HG03442 (cell line): ENCODE measurements around the gene TRAF3.
"Not testable (repeated sequence)": the region's sequence is repeated elsewhere in the genome, so short reads cannot be mapped to it uniquely, and the experiment has no call there.

Experiments used
- ATAC-seq: cut with Tn5 transposase; IDR thresholded peaks from one replicate; pipeline ENCODE4 v1.9.1; 2021; ENCODE audit warnings: mild to moderate bottlenecking, moderate library complexity; ENCODE audit not compliant: unreplicated experiment

TRAF3 gene

GRCh38 chr14:102918438-102918837 lies 141.2 kb downstream of the TRAF3 start:
- no peak for ATAC-seq

GRCh38 chr14:102920273-102920997 lies 143.2 kb downstream of the TRAF3 start:
- no peak for ATAC-seq

GRCh38 chr14:102920998-102921304 lies 143.7 kb downstream of the TRAF3 start:
- no peak for ATAC-seq

- no peak for ATAC-seq
These were observed 145.4 kb downstream of the TRAF3 start, which contains the start of gene AMN for GRCh38 chr14:102922490-102923200. Gene AMN, plus strand, starts transcription at chr14:102922663. Its CDS starts 26 bp downstream, at chr14:102922689.

GRCh38 chr14:102923201-102923924 lies 146.1 kb downstream of the TRAF3 start:
- no peak for ATAC-seq

GRCh38 chr14:102923925-102924486 lies 146.8 kb downstream of the TRAF3 start:
- ATAC-seq, result no peak

GRCh38 chr14:102924632-102925588 lies 147.7 kb downstream of the TRAF3 start:
- ATAC-seq, result no peak

- no peak for ATAC-seq
These were observed 148.4 kb downstream of the TRAF3 start for GRCh38 chr14:102925646-102926045.

GRCh38 chr14:102926104-102926503 lies 148.9 kb downstream of the TRAF3 start:
- ATAC-seq, result no peak

GRCh38 chr14:102926840-102927239 lies 149.6 kb downstream of the TRAF3 start:
- not testable (repeated sequence) for ATAC-seq

GRCh38 chr14:102927346-102927877 lies 150.2 kb downstream of the TRAF3 start:
- no peak for ATAC-seq

- ATAC-seq, result no peak
These were observed 150.7 kb downstream of the TRAF3 start for GRCh38 chr14:102927878-102928411.

- ATAC-seq, result no peak
These were observed 151.4 kb downstream of the TRAF3 start for GRCh38 chr14:102928412-102929240.

- no peak for ATAC-seq
These were observed 152.2 kb downstream of the TRAF3 start for GRCh38 chr14:102929241-102930137.

GRCh38 chr14:102930138-102930752 lies 153.0 kb downstream of the TRAF3 start:
- no peak for ATAC-seq

GRCh38 chr14:102930753-102931579 lies 153.7 kb downstream of the TRAF3 start:
- ATAC-seq, result no peak
